Endothelial cell of umbilical vein (primary cell): ENCODE measurements around the gene CHRND. TPM values are rescaled to one million over a fixed set of nuclear protein-coding genes. Genes with fewer than 3 reads are reported as not detected.

Experiments
- BruUV-seq: library from RNA; stranded (reverse); fragments of 400-500 nt; replicated peaks from 2 replicates; lab custom pipeline; 2021; lab: Mats Ljungman, UMichigan
- CTCF ChIA-PET: fragments of 300-600, 350-600 bp; sonication (Branson Sonifier 250); formaldehyde crosslinking; loops from one replicate; lab custom pipeline; 2021; ENCODE audit warnings: antibody characterized with exemption, inconsistent platforms; lab: Charles Lee
- POLR2A ChIA-PET: fragments of 300-600, 350-600 bp; sonication (Branson Sonifier 250); formaldehyde crosslinking; loops from one replicate; lab custom pipeline; 2021; ENCODE audit warnings: antibody characterized with exemption, inconsistent platforms; lab: Charles Lee
- DNase-seq: peaks from one replicate; pipeline ENCODE4 v3.0.0-alpha.2; 2011; ENCODE audit warnings: low read depth, low spot score
- FAIRE-seq: peaks from 2 replicates; lab custom pipeline; 2011; peaks lifted over from hg19 to GRCh38; lab: Jason Lieb, UNC
- H2AFZ ChIP-seq: 2 replicates; pipeline ENCODE4 v1.6.0; 2012; ENCODE audit warnings: low read depth, low read length, control low read depth, inconsistent platforms
- H3K27ac ChIP-seq: 2 replicates; pipeline ENCODE4 v1.5.1; 2011; ENCODE audit warnings: low read depth, mild to moderate bottlenecking, control low read depth, low read length, moderate library complexity; ENCODE audit not compliant: insufficient read depth
- H3K27me3 ChIP-seq, 2 experiments: 2 replicates each; pipeline versions ENCODE4 v1.6.0 to v1.6.1; 2011; ENCODE audit warnings: low read length in 2 of 2, mixed read lengths in 1 of 2; ENCODE audit not compliant: control insufficient read depth in 2 of 2, insufficient read depth in 2 of 2
- H3K36me3 ChIP-seq, 2 experiments: 2 replicates in 1 of 2; 3 replicates in 1 of 2; pipeline ENCODE4 v1.5.1; 2011; ENCODE audit warnings: low read length in 2 of 2, mild to moderate bottlenecking in 1 of 2, moderate library complexity in 1 of 2; ENCODE audit not compliant: control insufficient read depth in 2 of 2, insufficient read depth in 2 of 2; ENCODE audit errors: extremely low read depth in 1 of 2
- H3K4me1 ChIP-seq: 3 replicates; pipeline ENCODE4 v1.5.1; 2011; ENCODE audit warnings: mild to moderate bottlenecking, low read length; ENCODE audit not compliant: control insufficient read depth, insufficient read depth; ENCODE audit errors: extremely low read depth
- H3K4me2 ChIP-seq: 2 replicates; pipeline ENCODE4 v1.6.1; 2011; ENCODE audit warnings: low read length, control low read depth, mixed read lengths; ENCODE audit not compliant: insufficient read depth
- H3K4me3 ChIP-seq, 3 experiments: fragments of 200-600 bp in 1 of 3; sonication (generic), shearing (Covaris generic) in 1 of 3; replicated peaks in 1 of 3; 2 replicates each; pipeline ENCODE4 v1.5.1; 2011 to 2016; ENCODE audit warnings: control low read depth in 3 of 3, low read length in 3 of 3, mild to moderate bottlenecking in 2 of 3, inconsistent platforms in 1 of 3, low read depth in 1 of 3, moderate library complexity in 1 of 3; ENCODE audit not compliant: insufficient read depth in 1 of 3
- H3K79me2 ChIP-seq: 2 replicates; pipeline ENCODE4 v1.6.0; 2012; ENCODE audit warnings: low read length, inconsistent platforms; ENCODE audit not compliant: control insufficient read depth, insufficient read depth
- H3K9ac ChIP-seq: replicated peaks from 2 replicates; pipeline ENCODE3; 2011; ENCODE audit warnings: low read length, control low read depth; ENCODE audit not compliant: insufficient read depth; ENCODE audit errors: extremely low read depth
- H3K9me1 ChIP-seq: replicated peaks from 3 replicates; pipeline ENCODE4 v1.6.0; 2011; ENCODE audit warnings: mild to moderate bottlenecking, low read length; ENCODE audit not compliant: control insufficient read depth, insufficient read depth; ENCODE audit errors: extremely low read depth
- H3K9me3 ChIP-seq: replicated peaks from 2 replicates; pipeline ENCODE4 v1.5.1; 2012; ENCODE audit warnings: low read length, inconsistent platforms; ENCODE audit not compliant: control insufficient read depth, insufficient read depth
- H4K20me1 ChIP-seq: replicated peaks from 2 replicates; pipeline ENCODE3; 2011; ENCODE audit warnings: mild to moderate bottlenecking, low read length; ENCODE audit not compliant: control insufficient read depth, insufficient read depth; ENCODE audit errors: extremely low read depth
- CTCF ChIP-seq, 2 donors: IDR thresholded peaks; 1 replicate in 1 of 2; 2 replicates in 1 of 2; pipeline ENCODE4 v1.5.1; 2011; ENCODE audit warnings: low read length in 2 of 2, mild to moderate bottlenecking in 2 of 2, moderate library complexity in 2 of 2, control low read depth in 1 of 2, inconsistent platforms in 1 of 2, low read depth in 1 of 2; ENCODE audit not compliant: insufficient read depth in 1 of 2; ENCODE audit errors: extremely low read depth in 1 of 2
- EZH2 ChIP-seq: IDR thresholded peaks from 2 replicates; pipeline ENCODE4 v1.6.1; 2012; ENCODE audit warnings: borderline replicate concordance, low read depth, mild to moderate bottlenecking, moderate library complexity, low read length, inconsistent platforms; ENCODE audit not compliant: severe bottlenecking
- FOS ChIP-seq: IDR thresholded peaks from 2 replicates; pipeline ENCODE4 v1.6.1; 2011; ENCODE audit warnings: mild to moderate bottlenecking, low read length, moderate library complexity, borderline replicate concordance; ENCODE audit not compliant: insufficient read depth
- MAX ChIP-seq: IDR thresholded peaks from 2 replicates; pipeline ENCODE4 v1.6.1; 2011; ENCODE audit not compliant: insufficient read depth, insufficient read length
- MYC ChIP-seq: IDR thresholded peaks from one replicate; pipeline ENCODE4 v1.6.1; 2011; ENCODE audit warnings: mild to moderate bottlenecking, low read depth, low read length
- dilution Hi-C: fragments of 300-500 bp; cut with MboI; formaldehyde crosslinking; loops from one replicate; pipeline ENCODE4 v1.15.0; 2019; ENCODE audit warnings: low sequenced_read_pairs; ENCODE audit not compliant: extremely low pct_ligation_motif_present
- intact Hi-C: fragments of 100-400 bp; cut with micrococcal nuclease; formaldehyde crosslinking; loops from one replicate; pipeline ENCODE4 v1.10.0; 2022
- polyA plus RNA-seq, 4 experiments: library from polyadenylated mRNA; depleted of rRNA in 3 of 4; stranded (reverse) in 3 of 4; unstranded in 1 of 4; fragments of >200 nt; gene quantifications; 2 replicates each; pipeline versions ENCODE4 v1.2.1 to v1.2.3, GENCODE V29; 2011 to 2012; ENCODE audit warnings: missing spikeins in 1 of 4
- total RNA-seq: library from RNA; stranded (reverse); gene quantifications from 2 replicates; pipeline ENCODE4 v1.2.3, GENCODE V29; 2021

CHRND gene
- total and polyA plus RNA-seq, 2 donors (not counting 3 experiments of a cell fraction or from before 2014, with no cell fraction given) = not detected

GRCh38 chr2:232540441-232541041 lies 14.6 kb downstream of the CHRND start:
- BruUV-seq = no TSS peak
- Histone ChIP-seq H3K79me2 (no peaks in the 10 kb centered on the region), H3K9ac (no peak overlapping the region), H3K4me3 (no peak overlapping the region), H3K4me2 (no peak overlapping the region), H3K9me1 (no peaks in the 10 kb centered on the region), H3K4me1 (no peaks in the 10 kb centered on the region), H2AFZ (no peak overlapping the region), H4K20me1 (no peaks in the 10 kb centered on the region), H3K27ac (no peak overlapping the region), H3K9me3 (no peaks in the 10 kb centered on the region), H3K36me3 (no peaks in the 10 kb centered on the region), H3K27me3 (no peaks in the 10 kb centered on the region)
- ChIA-PET POLR2A (no interaction called here), CTCF (no interaction called here)
- no peak for TF ChIP-seq FOS
- TF ChIP-seq CTCF (IDR thresholded peaks at IDR 0.05; ENCODE audit: extremely low read depth in 1 of 2, insufficient read depth in 1 of 2, low read depth in 1 of 2, low read length in 2 of 2) = no peak
- no peak for TF ChIP-seq EZH2
- TF ChIP-seq MAX = no peak
- TF ChIP-seq MYC = no peak
- dilution Hi-C loops (no loop called here), intact Hi-C loops (no loop called here)
- DNase-seq (no peak), FAIRE-seq (no peak)
